Endothelial cell of umbilical vein (primary cell): ENCODE measurements around the gene MARCKSL1. TPM values are rescaled to one million over a fixed set of nuclear protein-coding genes. Genes with fewer than 3 reads are reported as not detected.

Experiments
- BruUV-seq: library from RNA; stranded (reverse); fragments of 400-500 nt; replicated peaks from 2 replicates; lab custom pipeline; 2021; lab: Mats Ljungman, UMichigan
- CTCF ChIA-PET: fragments of 300-600, 350-600 bp; sonication (Branson Sonifier 250); formaldehyde crosslinking; loops from one replicate; lab custom pipeline; 2021; ENCODE audit warnings: antibody characterized with exemption, inconsistent platforms; lab: Charles Lee
- POLR2A ChIA-PET: fragments of 300-600, 350-600 bp; sonication (Branson Sonifier 250); formaldehyde crosslinking; loops from one replicate; lab custom pipeline; 2021; ENCODE audit warnings: antibody characterized with exemption, inconsistent platforms; lab: Charles Lee
- DNase-seq: peaks from one replicate; pipeline ENCODE4 v3.0.0-alpha.2; 2011; ENCODE audit warnings: low read depth, low spot score
- FAIRE-seq: peaks from 2 replicates; lab custom pipeline; 2011; peaks lifted over from hg19 to GRCh38; lab: Jason Lieb, UNC
- H2AFZ ChIP-seq: 2 replicates; pipeline ENCODE4 v1.6.0; 2012; ENCODE audit warnings: low read depth, low read length, control low read depth, inconsistent platforms
- H3K27ac ChIP-seq: 2 replicates; pipeline ENCODE4 v1.5.1; 2011; ENCODE audit warnings: low read depth, mild to moderate bottlenecking, control low read depth, low read length, moderate library complexity; ENCODE audit not compliant: insufficient read depth
- H3K27me3 ChIP-seq, 2 experiments: 2 replicates each; pipeline versions ENCODE4 v1.6.0 to v1.6.1; 2011; ENCODE audit warnings: low read length in 2 of 2, mixed read lengths in 1 of 2; ENCODE audit not compliant: control insufficient read depth in 2 of 2, insufficient read depth in 2 of 2
- H3K36me3 ChIP-seq, 2 experiments: 2 replicates in 1 of 2; 3 replicates in 1 of 2; pipeline ENCODE4 v1.5.1; 2011; ENCODE audit warnings: low read length in 2 of 2, mild to moderate bottlenecking in 1 of 2, moderate library complexity in 1 of 2; ENCODE audit not compliant: control insufficient read depth in 2 of 2, insufficient read depth in 2 of 2; ENCODE audit errors: extremely low read depth in 1 of 2
- H3K4me1 ChIP-seq: 3 replicates; pipeline ENCODE4 v1.5.1; 2011; ENCODE audit warnings: mild to moderate bottlenecking, low read length; ENCODE audit not compliant: control insufficient read depth, insufficient read depth; ENCODE audit errors: extremely low read depth
- H3K4me2 ChIP-seq: 2 replicates; pipeline ENCODE4 v1.6.1; 2011; ENCODE audit warnings: low read length, control low read depth, mixed read lengths; ENCODE audit not compliant: insufficient read depth
- H3K4me3 ChIP-seq, 3 experiments: fragments of 200-600 bp in 1 of 3; sonication (generic), shearing (Covaris generic) in 1 of 3; replicated peaks in 1 of 3; 2 replicates each; pipeline ENCODE4 v1.5.1; 2011 to 2016; ENCODE audit warnings: control low read depth in 3 of 3, low read length in 3 of 3, mild to moderate bottlenecking in 2 of 3, inconsistent platforms in 1 of 3, low read depth in 1 of 3, moderate library complexity in 1 of 3; ENCODE audit not compliant: insufficient read depth in 1 of 3
- H3K79me2 ChIP-seq: 2 replicates; pipeline ENCODE4 v1.6.0; 2012; ENCODE audit warnings: low read length, inconsistent platforms; ENCODE audit not compliant: control insufficient read depth, insufficient read depth
- H3K9ac ChIP-seq: replicated peaks from 2 replicates; pipeline ENCODE3; 2011; ENCODE audit warnings: low read length, control low read depth; ENCODE audit not compliant: insufficient read depth; ENCODE audit errors: extremely low read depth
- H3K9me1 ChIP-seq: replicated peaks from 3 replicates; pipeline ENCODE4 v1.6.0; 2011; ENCODE audit warnings: mild to moderate bottlenecking, low read length; ENCODE audit not compliant: control insufficient read depth, insufficient read depth; ENCODE audit errors: extremely low read depth
- H3K9me3 ChIP-seq: replicated peaks from 2 replicates; pipeline ENCODE4 v1.5.1; 2012; ENCODE audit warnings: low read length, inconsistent platforms; ENCODE audit not compliant: control insufficient read depth, insufficient read depth
- H4K20me1 ChIP-seq: replicated peaks from 2 replicates; pipeline ENCODE3; 2011; ENCODE audit warnings: mild to moderate bottlenecking, low read length; ENCODE audit not compliant: control insufficient read depth, insufficient read depth; ENCODE audit errors: extremely low read depth
- CTCF ChIP-seq, 2 donors: IDR thresholded peaks; 1 replicate in 1 of 2; 2 replicates in 1 of 2; pipeline ENCODE4 v1.5.1; 2011; ENCODE audit warnings: low read length in 2 of 2, mild to moderate bottlenecking in 2 of 2, moderate library complexity in 2 of 2, control low read depth in 1 of 2, inconsistent platforms in 1 of 2, low read depth in 1 of 2; ENCODE audit not compliant: insufficient read depth in 1 of 2; ENCODE audit errors: extremely low read depth in 1 of 2
- JUN ChIP-seq: IDR thresholded peaks from 2 replicates; pipeline ENCODE4 v1.6.1; 2011; ENCODE audit warnings: borderline replicate concordance, low read depth; ENCODE audit not compliant: insufficient read length, insufficient read depth
- MYC ChIP-seq: IDR thresholded peaks from one replicate; pipeline ENCODE4 v1.6.1; 2011; ENCODE audit warnings: mild to moderate bottlenecking, low read depth, low read length
- POLR2A ChIP-seq: IDR thresholded peaks from 2 replicates; pipeline ENCODE4 v1.6.1; 2012; ENCODE audit warnings: low read depth, mild to moderate bottlenecking, control low read depth, low read length
- dilution Hi-C: fragments of 300-500 bp; cut with MboI; formaldehyde crosslinking; loops from one replicate; pipeline ENCODE4 v1.15.0; 2019; ENCODE audit warnings: low sequenced_read_pairs; ENCODE audit not compliant: extremely low pct_ligation_motif_present
- intact Hi-C: fragments of 100-400 bp; cut with micrococcal nuclease; formaldehyde crosslinking; loops from one replicate; pipeline ENCODE4 v1.10.0; 2022
- polyA plus RNA-seq, 4 experiments: library from polyadenylated mRNA; depleted of rRNA in 3 of 4; stranded (reverse) in 3 of 4; unstranded in 1 of 4; fragments of >200 nt; gene quantifications; 2 replicates each; pipeline versions ENCODE4 v1.2.1 to v1.2.3, GENCODE V29; 2011 to 2012; ENCODE audit warnings: missing spikeins in 1 of 4
- total RNA-seq: library from RNA; stranded (reverse); gene quantifications from 2 replicates; pipeline ENCODE4 v1.2.3, GENCODE V29; 2021
- TF ChIP-seq, protein P1 (sequence below): IDR thresholded peaks from 2 replicates; pipeline ENCODE4 v1.6.1; 2011; ENCODE audit not compliant: insufficient read depth, insufficient read length

Gene MARCKSL1
- total and polyA plus RNA-seq, 2 donors (not counting 3 experiments of a cell fraction or from before 2014, with no cell fraction given) = 265 to 318 TPM

DNA sequence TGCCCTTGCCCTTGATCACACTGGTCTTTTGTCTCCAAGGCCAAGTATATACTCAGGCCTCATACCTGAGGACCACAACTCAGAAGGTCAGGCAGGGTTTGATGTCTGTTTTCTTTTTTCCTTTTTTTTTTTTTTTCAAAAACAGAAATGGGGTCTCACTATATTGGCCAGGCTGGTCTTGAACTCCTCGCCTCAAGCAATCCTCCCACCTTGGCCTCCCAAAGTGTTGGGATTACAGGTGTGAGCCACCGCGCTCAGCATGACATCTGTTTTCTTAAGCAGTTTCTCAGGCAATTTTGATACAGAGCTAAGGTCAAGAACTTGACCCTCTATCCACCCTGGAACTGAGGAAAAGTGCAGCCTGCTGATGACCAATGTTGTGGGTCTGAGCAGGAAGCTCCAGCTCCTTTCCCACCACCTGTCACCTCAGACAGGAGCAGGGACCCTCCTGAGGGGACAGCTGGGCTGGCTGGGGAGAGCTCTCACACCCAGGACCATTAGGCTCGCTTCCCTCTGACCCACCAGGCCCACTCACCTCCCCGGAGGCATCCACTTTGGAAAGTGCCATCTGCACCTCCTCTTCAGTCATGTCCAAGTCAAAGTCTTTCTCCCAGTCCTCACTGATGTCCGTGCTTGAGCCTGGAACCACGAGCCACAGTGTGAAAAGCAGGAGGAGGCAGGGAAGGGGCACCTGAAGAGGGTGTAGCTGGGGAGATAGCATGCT, 32.0 kb upstream of the MARCKSL1 start:
- DNase-seq = no peak
- H3K9me3 ChIP-seq = no peaks in the 10 kb centered on the region
- POLR2A ChIA-PET = no interaction called here
- H3K27ac ChIP-seq = no peak overlapping the region
- peaks cover 11 to 45% of the 10 kb centered on the region in 2 experiments for H3K36me3 ChIP-seq
- TF ChIP-seq CTCF (IDR thresholded peaks at IDR 0.05; ENCODE audit: extremely low read depth in 1 of 2, insufficient read depth in 1 of 2, low read depth in 1 of 2, low read length in 2 of 2) (no peak), JUN (no peak), POLR2A (no peak), MYC (no peak)
- TF ChIP-seq, protein P1, sequence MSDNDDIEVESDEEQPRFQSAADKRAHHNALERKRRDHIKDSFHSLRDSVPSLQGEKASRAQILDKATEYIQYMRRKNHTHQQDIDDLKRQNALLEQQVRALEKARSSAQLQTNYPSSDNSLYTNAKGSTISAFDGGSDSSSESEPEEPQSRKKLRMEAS = no peak
- H3K79me2 ChIP-seq = no peaks in the 10 kb centered on the region
- H4K20me1 ChIP-seq = no peaks in the 10 kb centered on the region
- BruUV-seq = no TSS peak
- dilution Hi-C loops (no loop called here), intact Hi-C loops (no loop called here)
- H3K4me2 ChIP-seq = no peak overlapping the region
- H3K4me3 ChIP-seq = no peak overlapping the region
- no peaks in the 10 kb centered on the region for H3K4me1 ChIP-seq
- FAIRE-seq = no peak
- H3K9me1 ChIP-seq = no peaks in the 10 kb centered on the region
- H3K9ac ChIP-seq = no peak overlapping the region
- H2AFZ ChIP-seq = no peak overlapping the region
- no peaks in the 10 kb centered on the region for H3K27me3 ChIP-seq
- CTCF ChIA-PET = no interaction called here
